ENCODE measurements around the gene MRPS31.

DNA sequence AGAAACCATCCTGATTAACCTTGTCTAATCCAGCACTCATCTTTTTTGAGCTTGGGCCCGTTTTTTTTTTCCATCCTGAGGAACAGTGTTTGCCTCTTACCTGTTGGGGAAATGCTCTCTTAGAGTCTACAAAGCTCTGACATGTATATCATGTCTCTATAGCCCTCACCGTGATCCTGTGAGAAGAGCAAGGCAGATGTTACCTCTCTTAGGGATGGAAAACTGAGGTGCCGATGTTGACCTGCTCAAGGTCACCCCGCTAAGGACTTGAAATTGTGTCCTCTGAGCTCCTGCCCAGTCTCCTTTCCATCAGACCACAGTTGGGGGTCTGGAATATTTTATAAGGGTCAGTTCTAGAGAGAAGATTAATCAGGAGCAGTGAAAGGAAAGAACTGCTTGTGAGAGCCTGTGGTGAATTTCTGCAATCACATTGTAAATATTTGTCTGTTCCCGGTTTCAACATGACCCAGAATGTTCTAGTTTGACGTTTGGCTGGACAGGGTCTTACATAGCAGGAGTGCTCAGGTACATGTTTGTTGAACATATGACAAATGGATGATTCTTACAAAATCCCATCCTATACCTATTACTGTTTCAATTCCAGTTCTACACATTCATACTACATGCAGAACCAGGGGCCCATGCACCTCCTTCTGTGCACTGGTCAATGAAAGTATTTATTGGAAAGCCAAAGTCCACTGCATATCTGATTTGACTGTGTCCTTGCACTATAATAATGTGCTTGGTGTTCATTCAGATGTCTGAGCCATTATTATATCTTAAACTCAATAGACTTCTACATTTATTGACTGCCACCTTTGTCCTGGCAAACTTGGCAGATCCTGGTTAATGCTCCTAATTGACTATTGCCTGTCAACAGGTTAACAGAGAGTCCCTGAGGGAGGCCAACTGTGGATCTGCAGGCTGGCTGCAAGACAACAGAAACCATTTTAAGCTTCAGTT, 30.5 kb upstream of the MRPS31 start:
- TF ChIP-seq, protein P1, sequence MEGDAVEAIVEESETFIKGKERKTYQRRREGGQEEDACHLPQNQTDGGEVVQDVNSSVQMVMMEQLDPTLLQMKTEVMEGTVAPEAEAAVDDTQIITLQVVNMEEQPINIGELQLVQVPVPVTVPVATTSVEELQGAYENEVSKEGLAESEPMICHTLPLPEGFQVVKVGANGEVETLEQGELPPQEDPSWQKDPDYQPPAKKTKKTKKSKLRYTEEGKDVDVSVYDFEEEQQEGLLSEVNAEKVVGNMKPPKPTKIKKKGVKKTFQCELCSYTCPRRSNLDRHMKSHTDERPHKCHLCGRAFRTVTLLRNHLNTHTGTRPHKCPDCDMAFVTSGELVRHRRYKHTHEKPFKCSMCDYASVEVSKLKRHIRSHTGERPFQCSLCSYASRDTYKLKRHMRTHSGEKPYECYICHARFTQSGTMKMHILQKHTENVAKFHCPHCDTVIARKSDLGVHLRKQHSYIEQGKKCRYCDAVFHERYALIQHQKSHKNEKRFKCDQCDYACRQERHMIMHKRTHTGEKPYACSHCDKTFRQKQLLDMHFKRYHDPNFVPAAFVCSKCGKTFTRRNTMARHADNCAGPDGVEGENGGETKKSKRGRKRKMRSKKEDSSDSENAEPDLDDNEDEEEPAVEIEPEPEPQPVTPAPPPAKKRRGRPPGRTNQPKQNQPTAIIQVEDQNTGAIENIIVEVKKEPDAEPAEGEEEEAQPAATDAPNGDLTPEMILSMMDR (IDR thresholded peaks at IDR 0.05 in 2 of 3, conservative IDR thresholded peaks at IDR 0.05 in 1 of 3; ENCODE audit: borderline replicate concordance in 1 of 3, insufficient read depth in 1 of 3, low read depth in 2 of 3, low read length in 2 of 3), result no peak
- TF ChIP-seq YY1 (IDR thresholded peaks at IDR 0.05; ENCODE audit: extremely low read depth, insufficient replicate concordance, low read depth, low read length), result no peak
